Panc1 (cell line): Measurements from ENCODE around the gene SOWAHC. TPM values are rescaled to one million over a fixed set of nuclear protein-coding genes. Genes with fewer than 3 reads are reported as not detected.
A peak's percentile ranks its signal among the peaks of the same experiment; 100 is the strongest.

Experiments
- ATAC-seq: fragments of 200-7000 bp; cut with Tn5 transposase; 2 replicates; pipeline ENCODE4 v1.9.1; 2020; ENCODE audit warnings: mild to moderate bottlenecking, moderate library complexity
- BruUV-seq: library from RNA; stranded (reverse); fragments of 400-500 nt; replicated peaks from 2 replicates; lab custom pipeline; 2021; lab: Mats Ljungman, UMichigan
- CTCF ChIA-PET: fragments of 300-600 bp; sonication (Branson Sonifier 250); formaldehyde crosslinking; loops from one replicate; lab custom pipeline; 2022; ENCODE audit warnings: antibody characterized with exemption; lab: Charles Lee
- POLR2A ChIA-PET: fragments of 300-600 bp; sonication (Branson Sonifier 250); formaldehyde crosslinking; loops from one replicate; lab custom pipeline; 2022; ENCODE audit warnings: antibody characterized with exemption; lab: Charles Lee
- DNase-seq: peaks from one replicate; pipeline ENCODE4 v3.0.0-alpha.2; 2010; ENCODE audit warnings: low read depth, low spot score
- H3K27ac ChIP-seq: 2 replicates; pipeline ENCODE4 v1.5.1; 2011; ENCODE audit warnings: mild to moderate bottlenecking, low read length, inconsistent platforms
- H3K27me3 ChIP-seq: fragments of 200-500 bp; sonication (Bioruptor generic); 2 replicates; pipeline ENCODE4 v1.6.0; 2014; ENCODE audit warnings: low read length, inconsistent platforms; ENCODE audit not compliant: control insufficient read depth, insufficient read depth
- H3K36me3 ChIP-seq: fragments of 200-500 bp; sonication (Bioruptor generic); 2 replicates; pipeline ENCODE4 v1.5.1; 2014; ENCODE audit warnings: inconsistent platforms, mild to moderate bottlenecking, low read length, moderate library complexity; ENCODE audit not compliant: control insufficient read depth, insufficient read depth
- H3K4me1 ChIP-seq: 2 replicates; pipeline ENCODE4 v1.5.1; 2011; ENCODE audit warnings: inconsistent platforms, mild to moderate bottlenecking, low read length, moderate library complexity; ENCODE audit not compliant: control insufficient read depth, insufficient read depth
- H3K4me3 ChIP-seq, 2 experiments: 2 replicates each; pipeline ENCODE4 v1.5.1; 2011 to 2012; ENCODE audit warnings: low read depth in 2 of 2, low read length in 2 of 2, mild to moderate bottlenecking in 2 of 2, inconsistent platforms in 1 of 2, moderate library complexity in 1 of 2
- H3K9me3 ChIP-seq: fragments of 200-500 bp; sonication (Bioruptor generic); 2 replicates; pipeline ENCODE4 v1.5.1; 2014; ENCODE audit warnings: low read depth, mild to moderate bottlenecking, inconsistent platforms, low read length, moderate library complexity; ENCODE audit not compliant: control insufficient read depth, insufficient read depth
- CTCF ChIP-seq: fragments of 450-650 bp; IDR thresholded peaks from 2 replicates; pipeline ENCODE4 v1.5.1; 2017; ENCODE audit warnings: mild to moderate bottlenecking
- POLR2AphosphoS5 ChIP-seq: IDR thresholded peaks from 2 replicates; pipeline ENCODE4 v1.6.1; 2012; ENCODE audit warnings: mild to moderate bottlenecking, low read depth, low read length, moderate library complexity
- REST ChIP-seq, 2 experiments: IDR thresholded peaks; 2 replicates each; pipeline ENCODE4 v1.6.1; 2011 to 2012; ENCODE audit warnings: low read depth in 2 of 2, control low read depth in 1 of 2, low read length in 1 of 2, mild to moderate bottlenecking in 1 of 2, moderate library complexity in 1 of 2; ENCODE audit not compliant: insufficient read depth in 1 of 2
- SIN3A ChIP-seq: IDR thresholded peaks from 2 replicates; pipeline ENCODE4 v1.6.1; 2012; ENCODE audit warnings: low read depth, mild to moderate bottlenecking, low read length, moderate library complexity, borderline replicate concordance; ENCODE audit not compliant: insufficient read depth
- TCF7L2 ChIP-seq: IDR thresholded peaks from 2 replicates; pipeline ENCODE4 v1.6.1; 2011; ENCODE audit warnings: mild to moderate bottlenecking, low read depth, low read length, inconsistent platforms
- in situ Hi-C: cut with HindIII; loops from 2 replicates; pipeline ENCODE4 v1.10.0; 2016; ENCODE audit warnings: low sequenced_read_pairs, low pct_unique_long_range_greater_than_20kb
- intact Hi-C: fragments of 100-400 bp; cut with micrococcal nuclease; formaldehyde crosslinking; loops from one replicate; pipeline ENCODE4 v1.10.0; 2022; ENCODE audit not compliant: unreplicated experiment
- total RNA-seq: library from RNA; stranded (reverse); gene quantifications from one replicate; pipeline ENCODE4 v1.2.1, GENCODE V29; 2021; ENCODE audit not compliant: unreplicated experiment

The SOWAHC gene
- total RNA-seq, 1 experiment from 2014 or later: 23.4 TPM

GRCh38 chr2:109646961-109647360 is 32.8 kb downstream of the SOWAHC start:
- no TSS peak for BruUV-seq
- intact Hi-C loops: no loop called here

GRCh38 chr2:109647636-109648035 is 33.5 kb downstream of the SOWAHC start:
- TF ChIP-seq SIN3A (no peak), REST (IDR thresholded peaks at IDR 0.05; ENCODE audit: insufficient read depth in 1 of 2, low read depth in 2 of 2, low read length in 1 of 2) (no peak), CTCF (no peak), TCF7L2 (no peak), POLR2AphosphoS5 (no peak)
- BruUV-seq: no TSS peak
- Histone ChIP-seq H3K9me3 (no peaks in the 10 kb centered on the region), H3K4me3 (no peak overlapping the region), H3K27ac (peak overlapping the region; percentile 25; the same call in 1 of the 2 replicates), H3K36me3 (no peaks in the 10 kb centered on the region; the same call in 1 of the 2 replicates), H3K27me3 (no peaks in the 10 kb centered on the region), H3K4me1 (peaks cover 14% of the 10 kb centered on the region)
- intact Hi-C loops (no loop called here), in situ Hi-C loops (no loop called here)
- CTCF ChIA-PET: no interaction called here
- DNase-seq: no peak
- POLR2A ChIA-PET: no interaction called here
- ATAC-seq: peak; percentile 23

More at GRCh38 chr2:109646961-109647360, 32.8 kb downstream of the SOWAHC start:
- Histone ChIP-seq H3K4me3 (no peak overlapping the region), H3K36me3 (no peaks in the 10 kb centered on the region), H3K4me1 (peaks cover 14% of the 10 kb centered on the region), H3K27me3 (no peaks in the 10 kb centered on the region), H3K27ac (no peak overlapping the region), H3K9me3 (no peaks in the 10 kb centered on the region)
- ChIA-PET CTCF (no interaction called here), POLR2A (no interaction called here)
- TF ChIP-seq CTCF (no peak), POLR2AphosphoS5 (no peak), REST (IDR thresholded peaks at IDR 0.05; ENCODE audit: insufficient read depth in 1 of 2, low read depth in 2 of 2, low read length in 1 of 2) (no peak), TCF7L2 (no peak), SIN3A (no peak)
- in situ Hi-C loops: no loop called here
- ATAC-seq (no peak), DNase-seq (no peak)
